LNCaP clone FGC (cell line): ENCODE measurements around the gene OLIG3.

Experiments used
- DNase-seq: peaks from one replicate; pipeline ENCODE4 v3.0.0-alpha.2; 2011; ENCODE audit warnings: low read depth
- H3K4me3 ChIP-seq: 2 replicates; pipeline ENCODE4 v1.5.1; 2011; ENCODE audit warnings: mild to moderate bottlenecking, low read depth, low read length, control low read depth
- TF ChIP-seq, protein P1 (sequence below): IDR thresholded peaks from 2 replicates; pipeline ENCODE4 v1.5.1; 2012; ENCODE audit warnings: mild to moderate bottlenecking; ENCODE audit not compliant: control insufficient read depth, insufficient read depth; ENCODE audit errors: extremely low read depth

The OLIG3 gene

DNA sequence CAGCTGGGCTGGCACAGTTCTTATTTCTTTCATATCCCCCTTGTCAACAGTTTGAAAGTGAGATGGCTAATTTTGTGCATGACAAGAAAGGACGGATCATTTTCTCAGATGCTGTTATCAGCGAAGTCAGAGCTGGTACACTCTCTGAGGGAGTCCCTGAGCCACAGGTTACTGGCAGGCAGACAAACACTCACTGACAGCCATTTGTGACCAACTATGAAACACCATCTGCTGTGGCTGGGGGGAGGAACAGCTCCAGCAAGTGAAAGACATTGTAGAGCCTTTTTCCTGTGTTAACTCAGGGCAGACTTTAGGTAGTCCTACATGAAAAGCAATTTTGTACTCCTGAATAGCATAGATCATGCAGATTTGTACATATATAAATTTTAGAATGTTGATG is 22.2 kb downstream of the OLIG3 start:
- TF ChIP-seq, protein P1, sequence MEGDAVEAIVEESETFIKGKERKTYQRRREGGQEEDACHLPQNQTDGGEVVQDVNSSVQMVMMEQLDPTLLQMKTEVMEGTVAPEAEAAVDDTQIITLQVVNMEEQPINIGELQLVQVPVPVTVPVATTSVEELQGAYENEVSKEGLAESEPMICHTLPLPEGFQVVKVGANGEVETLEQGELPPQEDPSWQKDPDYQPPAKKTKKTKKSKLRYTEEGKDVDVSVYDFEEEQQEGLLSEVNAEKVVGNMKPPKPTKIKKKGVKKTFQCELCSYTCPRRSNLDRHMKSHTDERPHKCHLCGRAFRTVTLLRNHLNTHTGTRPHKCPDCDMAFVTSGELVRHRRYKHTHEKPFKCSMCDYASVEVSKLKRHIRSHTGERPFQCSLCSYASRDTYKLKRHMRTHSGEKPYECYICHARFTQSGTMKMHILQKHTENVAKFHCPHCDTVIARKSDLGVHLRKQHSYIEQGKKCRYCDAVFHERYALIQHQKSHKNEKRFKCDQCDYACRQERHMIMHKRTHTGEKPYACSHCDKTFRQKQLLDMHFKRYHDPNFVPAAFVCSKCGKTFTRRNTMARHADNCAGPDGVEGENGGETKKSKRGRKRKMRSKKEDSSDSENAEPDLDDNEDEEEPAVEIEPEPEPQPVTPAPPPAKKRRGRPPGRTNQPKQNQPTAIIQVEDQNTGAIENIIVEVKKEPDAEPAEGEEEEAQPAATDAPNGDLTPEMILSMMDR = no peak
- H3K4me3 ChIP-seq = no peak overlapping the region
- DNase-seq = no peak

DNA sequence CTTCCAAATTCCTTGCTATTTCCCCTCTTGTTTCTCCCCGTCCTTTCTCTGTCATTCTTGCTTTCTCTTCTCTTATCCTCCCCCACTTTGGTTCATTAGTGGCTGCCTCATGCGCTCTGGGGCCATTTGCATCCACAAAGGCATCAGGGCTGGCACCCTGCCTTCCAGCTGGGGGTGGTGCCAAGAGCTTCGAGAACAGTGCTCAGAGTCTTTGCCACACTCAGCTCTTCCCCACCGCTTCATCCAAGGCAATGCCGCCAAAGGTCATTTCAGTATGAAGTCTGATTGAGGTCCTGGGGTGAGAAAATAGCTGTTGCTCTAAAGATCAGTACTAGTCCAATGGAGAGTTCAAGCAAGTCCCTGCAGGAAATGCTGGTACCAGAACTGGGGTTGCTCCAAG is 22.7 kb downstream of the OLIG3 start:
- TF ChIP-seq, protein P1 = no peak
- no peak for DNase-seq

DNA sequence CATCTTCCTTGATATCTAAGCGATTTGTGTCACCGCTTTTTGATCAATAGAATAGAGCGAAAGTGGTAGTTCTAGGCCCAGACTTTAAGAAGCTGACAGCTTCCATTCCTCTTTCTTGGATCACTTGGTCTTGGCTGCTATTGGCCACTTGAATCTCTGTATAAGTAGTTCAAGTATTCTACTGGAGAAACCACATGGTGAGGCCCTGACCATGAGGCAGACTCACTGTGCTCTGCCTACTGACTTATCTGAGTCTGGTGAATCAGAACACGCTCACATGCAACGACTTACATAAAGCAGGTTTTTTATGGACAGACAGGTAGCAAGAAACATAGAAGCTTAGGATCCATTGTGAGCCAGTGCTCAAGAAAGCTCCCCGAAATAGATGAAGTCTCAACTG is 27.0 kb downstream of the OLIG3 start:
- TF ChIP-seq, protein P1 = no peak
- no peak for DNase-seq
- H3K4me3 ChIP-seq = no peak overlapping the region

More for the DNA sequence above, 22.7 kb downstream of the OLIG3 start:
- H3K4me3 ChIP-seq = no peak overlapping the region

DNA sequence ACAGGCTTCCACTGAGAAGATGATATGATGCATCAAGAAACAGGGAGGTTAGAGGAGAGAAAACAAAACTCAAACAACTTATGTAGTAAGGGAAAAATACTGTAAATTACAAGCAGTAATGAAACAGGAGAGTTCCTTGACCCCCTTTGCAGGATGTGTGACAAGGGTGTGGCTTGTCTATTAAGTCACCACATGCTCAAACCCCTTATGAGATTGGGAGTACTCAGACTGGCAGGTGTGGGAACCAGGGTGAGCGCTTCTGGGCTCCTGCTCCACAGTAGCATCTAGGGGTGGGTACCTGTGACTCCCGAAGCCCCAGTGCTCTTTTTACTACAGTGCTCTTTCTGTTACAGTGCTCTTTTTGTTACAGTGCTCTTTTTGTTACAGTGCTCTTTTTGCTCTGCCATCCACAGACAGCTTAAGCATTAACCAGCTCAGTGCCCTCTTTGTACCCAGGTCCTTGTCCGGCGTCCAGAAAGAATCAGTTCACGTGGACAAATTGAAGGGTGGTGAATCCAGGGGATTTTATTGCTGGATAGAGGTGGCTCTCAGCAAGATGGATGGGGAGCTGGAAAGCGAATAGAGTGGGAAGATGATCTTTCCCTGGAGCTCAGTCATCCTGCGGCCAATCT is 28.7 kb downstream of the OLIG3 start:
- TF ChIP-seq, protein P1 = no peak
- no peak overlapping the region for H3K4me3 ChIP-seq
- no peak for DNase-seq

DNA sequence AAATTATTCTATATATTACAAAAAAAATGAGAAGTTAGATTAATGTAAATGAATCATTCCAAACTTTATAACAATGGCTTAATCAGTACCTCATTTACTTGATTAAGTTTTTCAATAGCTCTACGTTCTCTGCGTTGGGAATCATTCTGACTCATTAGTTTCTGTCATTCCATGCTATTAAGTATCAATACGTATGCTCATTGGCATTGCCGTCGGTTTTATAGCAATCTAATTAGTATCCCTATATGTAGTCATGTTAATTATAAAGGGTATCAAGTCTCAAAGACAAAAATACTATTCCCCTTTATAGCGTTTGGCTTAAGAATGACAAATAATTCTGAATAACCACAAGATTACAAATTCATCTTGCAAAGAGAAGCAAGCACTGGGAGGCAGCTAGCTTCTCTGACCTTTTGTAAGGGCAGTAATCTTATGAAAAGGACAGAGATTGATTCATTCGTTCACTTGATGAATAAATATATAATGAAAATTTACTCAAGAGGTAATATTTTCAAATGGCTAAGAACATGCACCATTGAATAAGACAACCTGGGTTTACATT is 41.8 kb downstream of the OLIG3 start:
- DNase-seq = no peak
- H3K4me3 ChIP-seq = no peak overlapping the region
- TF ChIP-seq, protein P1 = no peak

DNA sequence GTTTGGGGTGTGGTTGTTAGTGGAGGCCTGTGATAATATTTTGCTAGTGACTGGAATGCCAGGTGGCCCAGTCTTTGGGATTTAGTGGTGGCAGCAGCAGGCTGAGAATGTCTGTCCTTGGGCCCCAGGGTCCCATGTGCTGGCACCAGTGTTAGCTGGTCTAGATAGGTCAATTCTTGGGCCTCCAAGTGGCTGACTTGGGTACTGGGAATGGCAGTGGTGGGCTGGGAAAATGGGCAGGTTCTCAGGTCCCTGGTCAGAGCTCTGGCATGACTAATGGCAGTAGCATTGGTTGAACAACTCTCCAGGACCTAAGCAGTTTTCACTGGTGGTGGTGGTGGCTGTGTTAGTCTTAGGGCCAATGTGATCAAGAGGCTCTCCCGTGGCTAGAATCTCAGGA is 50.3 kb downstream of the OLIG3 start:
- no peak overlapping the region for H3K4me3 ChIP-seq
- TF ChIP-seq, protein P1 = no peak
- DNase-seq = no peak
